Gastroesophageal sphincter (tissue), 3 donors: ENCODE measurements around the gene GRID2.

Experiments
- EP300 ChIP-seq: sonication (generic); formaldehyde crosslinking; IDR thresholded peaks from one replicate; pipeline ENCODE4 v1.6.1; 2017; ENCODE audit warnings: antibody characterized with exemption, mild to moderate bottlenecking
- POLR2A ChIP-seq, 2 donors: fragments of 450-650 bp; IDR thresholded peaks; one replicate each; pipeline ENCODE4 v1.6.1; 2017; ENCODE audit warnings: antibody characterized with exemption in 2 of 2, mild to moderate bottlenecking in 2 of 2, moderate library complexity in 1 of 2
- POLR2AphosphoS5 ChIP-seq: sonication (generic); formaldehyde crosslinking; IDR thresholded peaks from one replicate; pipeline ENCODE4 v1.6.1; 2017; ENCODE audit warnings: antibody characterized with exemption
- TF ChIP-seq, protein P1 (sequence below), 4 experiments: fragments of 200-600 bp in 2 of 4; fragments of 450-650 bp in 2 of 4; sonication (generic) in 1 of 4; IDR thresholded peaks; one replicate each; pipeline ENCODE4 v1.5.1; 2017 to 2019; ENCODE audit warnings: antibody characterized with exemption in 4 of 4, mild to moderate bottlenecking in 2 of 4, moderate library complexity in 2 of 4

DNA sequence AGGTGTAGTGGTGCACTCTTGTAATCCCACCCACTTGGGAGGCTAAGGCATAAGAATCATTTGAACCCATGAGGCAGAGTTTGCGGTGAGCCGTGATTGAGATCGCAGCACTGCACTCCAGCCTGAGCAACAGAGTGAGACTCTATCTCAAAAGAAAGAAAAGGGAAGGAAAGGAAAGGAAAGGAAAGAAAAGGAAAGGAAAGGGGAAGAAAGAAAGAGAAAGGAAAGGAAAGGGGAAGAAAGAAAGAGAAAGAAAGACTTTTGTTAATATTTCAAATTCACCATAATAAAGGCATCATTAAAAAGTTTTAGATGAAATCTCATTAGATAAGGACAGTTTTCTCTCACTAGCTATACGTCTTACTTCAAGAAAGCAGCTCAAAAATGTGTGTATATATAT lies 864.3 kb downstream of the GRID2 start:
- TF ChIP-seq EP300 (no peak), POLR2A (IDR thresholded peaks at IDR 0.05) (no peak), POLR2AphosphoS5 (no peak)
- TF ChIP-seq, protein P1, sequence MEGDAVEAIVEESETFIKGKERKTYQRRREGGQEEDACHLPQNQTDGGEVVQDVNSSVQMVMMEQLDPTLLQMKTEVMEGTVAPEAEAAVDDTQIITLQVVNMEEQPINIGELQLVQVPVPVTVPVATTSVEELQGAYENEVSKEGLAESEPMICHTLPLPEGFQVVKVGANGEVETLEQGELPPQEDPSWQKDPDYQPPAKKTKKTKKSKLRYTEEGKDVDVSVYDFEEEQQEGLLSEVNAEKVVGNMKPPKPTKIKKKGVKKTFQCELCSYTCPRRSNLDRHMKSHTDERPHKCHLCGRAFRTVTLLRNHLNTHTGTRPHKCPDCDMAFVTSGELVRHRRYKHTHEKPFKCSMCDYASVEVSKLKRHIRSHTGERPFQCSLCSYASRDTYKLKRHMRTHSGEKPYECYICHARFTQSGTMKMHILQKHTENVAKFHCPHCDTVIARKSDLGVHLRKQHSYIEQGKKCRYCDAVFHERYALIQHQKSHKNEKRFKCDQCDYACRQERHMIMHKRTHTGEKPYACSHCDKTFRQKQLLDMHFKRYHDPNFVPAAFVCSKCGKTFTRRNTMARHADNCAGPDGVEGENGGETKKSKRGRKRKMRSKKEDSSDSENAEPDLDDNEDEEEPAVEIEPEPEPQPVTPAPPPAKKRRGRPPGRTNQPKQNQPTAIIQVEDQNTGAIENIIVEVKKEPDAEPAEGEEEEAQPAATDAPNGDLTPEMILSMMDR (IDR thresholded peaks at IDR 0.05): no peak
